Adrenal gland (tissue), 12 donors: Measurements from ENCODE around the gene SNX1. TPM values are rescaled to one million over a fixed set of nuclear protein-coding genes. Genes with fewer than 3 reads are reported as not detected.

ENCODE experiments used
- DNase-seq, 7 donors: peaks; one replicate each; pipeline ENCODE4 v3.0.0-alpha.2; 2019 to 2020
- H3K27ac ChIP-seq, 5 donors: fragments of 200-600 bp; sonication (generic) in 4 of 5; 1 replicate in 3 of 5; 2 replicates in 2 of 5; pipeline versions ENCODE4 v1.5.1 to v1.8.0; 2016 to 2020; ENCODE audit warnings: mild to moderate bottlenecking in 1 of 5
- H3K27me3 ChIP-seq: fragments of 200-600 bp; 2 replicates; pipeline ENCODE4 v1.8.0; 2021
- H3K36me3 ChIP-seq, 2 donors: fragments of 200-600 bp; replicated peaks in 1 of 2; 1 replicate in 1 of 2; 2 replicates in 1 of 2; pipeline versions ENCODE4 v1.5.1 to v1.8.0; 2018 to 2022
- H3K4me1 ChIP-seq, 2 donors: fragments of 200-600 bp; replicated peaks in 1 of 2; 1 replicate in 1 of 2; 2 replicates in 1 of 2; pipeline versions ENCODE4 v1.5.1 to v1.8.0; 2018 to 2021
- H3K4me3 ChIP-seq, 4 donors: fragments of 200-600 bp; sonication (generic) in 3 of 4; one replicate each; pipeline ENCODE4 v1.5.1; 2016 to 2018
- H3K9me3 ChIP-seq, 3 donors: fragments of 200-600 bp; sonication (generic) in 1 of 3; replicated peaks in 1 of 3; 1 replicate in 2 of 3; 2 replicates in 1 of 3; pipeline versions ENCODE4 v1.5.1 to v1.8.0; 2016 to 2021
- CTCF ChIP-seq, 6 experiments: fragments of 450-650 bp in 4 of 6; fragments of 200-600 bp in 2 of 6; sonication (generic) in 1 of 6; IDR thresholded peaks; 1 replicate in 5 of 6; 2 replicates in 1 of 6; pipeline versions ENCODE4 v1.5.1 to v1.8.0; 2016 to 2021; ENCODE audit warnings: antibody characterized with exemption in 6 of 6, mild to moderate bottlenecking in 2 of 6, moderate library complexity in 1 of 6
- POLR2A ChIP-seq, 2 donors: fragments of 450-650 bp; IDR thresholded peaks; one replicate each; pipeline ENCODE4 v1.6.1; 2017; ENCODE audit warnings: antibody characterized with exemption in 2 of 2, mild to moderate bottlenecking in 2 of 2, moderate library complexity in 1 of 2
- WGBS, 4 donors: extraction: QIAGEN DNeasy Blood & Tissue Kit in 2 of 4; methylation state at CpG; one replicate each; pipeline versions ENCODE4 v1.1.5 to v1.1.7; 2013 to 2017; 5-methylcytosine and 5-hydroxymethylcytosine counted together
- intact Hi-C, 2 donors: fragments of 100-400 bp; cut with DNase I; formaldehyde crosslinking; loops; one replicate each; pipeline versions ENCODE4 v1.14.1 to v1.15.0; 2022 to 2023
- polyA plus RNA-seq, 3 donors: library from polyadenylated mRNA; stranded (reverse); fragments of 200-250 nt in 2 of 3; fragments of 350-450 nt in 1 of 3; fragmentation: Illumina TruSeq in 1 of 3; extraction: RNeasy Lipid Tissue Mini Kit (QIAGEN cat#74804) in 1 of 3; gene quantifications; one replicate each; pipeline ENCODE4 v1.2.3, GENCODE V29; 2013 to 2014
- total RNA-seq, 9 donors: library from RNA; depleted of rRNA in 4 of 9; stranded (reverse); fragments of >200 nt in 4 of 9; fragments of 120-200 nt in 1 of 9; fragmentation: NEBNext Ultra II Directional in 1 of 9; extraction: Animal tissue kit (Norgen Biotek cat#: 25700) in 1 of 9; gene quantifications; one replicate each; pipeline versions ENCODE4 v1.1.0 to v1.2.4, GENCODE V29; 2013 to 2023
- donor health status: healthy with polysubstance abuse.
- donor health status: Bipolar disorder and iron deficiency.
- donor health status: DM: yes; HTN: yes; CAD: no.
- donor health status: DM: no; HTN: no; CAD: no.
- donor health status: DM: no; HTN: no; CAD: no.
- donor health status: DM: yes; HTN: yes; CAD: no.

The SNX1 gene
- total and polyA plus RNA-seq, 12 donors, result 61.2 to 251 (median 111) TPM

- H3K27ac ChIP-seq, result no peak overlapping the region
- H3K27me3 ChIP-seq, result no peaks in the 10 kb centered on the region
- TF ChIP-seq CTCF (IDR thresholded peaks at IDR 0.05), result no peak
- no peak for TF ChIP-seq POLR2A (IDR thresholded peaks at IDR 0.05)
- no peaks in the 10 kb centered on the region for H3K9me3 ChIP-seq
- WGBS, 4 donors, result 90 to 94% (median 90%) methylated on average over 5 of the region's 5 CpGs
- H3K36me3 ChIP-seq, result peaks cover 0 to 11% of the 10 kb centered on the region in 2 donors
- intact Hi-C loops, result no loop called here
- no peak overlapping the region for H3K4me3 ChIP-seq
- peaks cover 20 to 26% of the 10 kb centered on the region in 2 donors for H3K4me1 ChIP-seq
- peak in 1 of 7 donors; percentile 43 for DNase-seq
These were observed 70.5 kb downstream of the SNX1 start for GRCh38 chr15:64166102-64166890.

- Histone ChIP-seq H3K27me3 (no peaks in the 10 kb centered on the region), H3K4me3 (no peak overlapping the region), H3K9me3 (no peaks in the 10 kb centered on the region), H3K4me1 (no peaks in the 10 kb centered on the region), H3K27ac (no peak overlapping the region), H3K36me3 (peaks cover 0 to 6% of the 10 kb centered on the region in 2 donors)
- peak in 1 of 7 donors; percentile 70 for DNase-seq
- WGBS, 4 donors, result 73 to 80% (median 79%) methylated on average over 8 of the region's 8 CpGs
- TF ChIP-seq CTCF (IDR thresholded peaks at IDR 0.05) (no peak), POLR2A (IDR thresholded peaks at IDR 0.05) (no peak)
- intact Hi-C loops, result no loop called here
These were observed 84.5 kb downstream of the SNX1 start for GRCh38 chr15:64180235-64180824.

GRCh38 chr15:64182859-64183370 is 87.1 kb downstream of the SNX1 start:
- H3K9me3 ChIP-seq, result no peaks in the 10 kb centered on the region
- no peak overlapping the region for H3K27ac ChIP-seq
- intact Hi-C loops, result no loop called here
- WGBS, 4 donors, result 79 to 82% (median 81%) methylated on average over 4 of the region's 4 CpGs
- no peak for TF ChIP-seq POLR2A (IDR thresholded peaks at IDR 0.05)
- no peak for TF ChIP-seq CTCF (IDR thresholded peaks at IDR 0.05)
- H3K4me1 ChIP-seq, result no peaks in the 10 kb centered on the region
- H3K36me3 ChIP-seq, result peaks cover 0 to 3% of the 10 kb centered on the region in 2 donors
- DNase-seq, result no peak
- no peaks in the 10 kb centered on the region for H3K27me3 ChIP-seq
- no peak overlapping the region for H3K4me3 ChIP-seq

GRCh38 chr15:64185146-64185911 is 89.5 kb downstream of the SNX1 start:
- H3K36me3 ChIP-seq, result peaks cover 0 to under 1% of the 10 kb centered on the region in 2 donors

More at GRCh38 chr15:64185146-64185911, 89.5 kb downstream of the SNX1 start:
- Histone ChIP-seq H3K27ac (no peak overlapping the region), H3K27me3 (no peaks in the 10 kb centered on the region), H3K4me1 (no peaks in the 10 kb centered on the region), H3K4me3 (no peak overlapping the region), H3K9me3 (no peaks in the 10 kb centered on the region)
- TF ChIP-seq POLR2A (IDR thresholded peaks at IDR 0.05) (no peak), CTCF (IDR thresholded peaks at IDR 0.05) (no peak)
- intact Hi-C loops, result no loop called here
- DNase-seq, result no peak
- 89 to 97% (median 94%) methylated on average over 7 to 9 of the region's 9 CpGs for WGBS, 4 donors
